Activated effector memory CD4-positive, alpha-beta T cell treated with anti-CD3 and anti-CD28 coated beads, Interleukin-2, amount 50 U/mL, for 16 hours (primary cell): ENCODE results near the gene HOXC4.
"Not testable (repeated sequence)": the region's sequence is repeated elsewhere in the genome, so short reads cannot be mapped to it uniquely, and the experiment has no call there.

Experiments
- DNase-seq: peaks from one replicate; pipeline ENCODE4 v3.0.0-alpha.2; 2020

The HOXC4 gene

DNA sequence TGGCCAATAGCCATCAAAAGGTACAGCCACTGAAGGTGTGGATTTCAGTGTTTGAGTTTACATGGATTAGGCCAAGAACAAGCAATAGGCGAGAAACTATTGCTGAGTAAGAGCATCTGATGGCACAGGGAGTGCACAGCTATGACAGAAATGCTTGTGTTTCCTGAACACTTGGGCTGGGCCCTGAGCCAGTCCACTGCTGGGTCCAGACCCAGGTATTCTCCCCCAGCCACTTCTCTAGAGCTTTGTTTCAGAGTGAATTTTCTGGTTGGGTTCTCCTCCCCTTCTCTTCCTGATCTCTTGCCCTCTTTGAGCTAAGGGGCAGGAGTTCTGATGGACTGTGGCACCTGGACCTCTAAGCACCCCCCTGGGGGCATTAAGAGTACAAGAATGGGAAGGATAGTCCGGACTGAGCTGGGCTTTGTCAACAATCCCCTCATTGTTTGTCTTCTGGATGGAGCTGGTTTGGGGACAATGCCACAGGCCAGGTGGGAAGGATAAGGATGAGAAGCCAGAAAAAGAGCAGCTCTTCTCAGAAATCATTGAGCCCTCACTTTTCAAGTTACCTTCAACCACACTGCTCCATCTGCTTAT lies 12.4 kb upstream of the HOXC4 start:
- DNase-seq, result no peak

GRCh38 chr12:54042033-54042432 lies 11.6 kb upstream of the HOXC4 start:
- not testable (repeated sequence) for DNase-seq

- no peak for DNase-seq
Observed at GRCh38 chr12:54042970-54043853, 10.4 kb upstream of the HOXC4 start.

DNA sequence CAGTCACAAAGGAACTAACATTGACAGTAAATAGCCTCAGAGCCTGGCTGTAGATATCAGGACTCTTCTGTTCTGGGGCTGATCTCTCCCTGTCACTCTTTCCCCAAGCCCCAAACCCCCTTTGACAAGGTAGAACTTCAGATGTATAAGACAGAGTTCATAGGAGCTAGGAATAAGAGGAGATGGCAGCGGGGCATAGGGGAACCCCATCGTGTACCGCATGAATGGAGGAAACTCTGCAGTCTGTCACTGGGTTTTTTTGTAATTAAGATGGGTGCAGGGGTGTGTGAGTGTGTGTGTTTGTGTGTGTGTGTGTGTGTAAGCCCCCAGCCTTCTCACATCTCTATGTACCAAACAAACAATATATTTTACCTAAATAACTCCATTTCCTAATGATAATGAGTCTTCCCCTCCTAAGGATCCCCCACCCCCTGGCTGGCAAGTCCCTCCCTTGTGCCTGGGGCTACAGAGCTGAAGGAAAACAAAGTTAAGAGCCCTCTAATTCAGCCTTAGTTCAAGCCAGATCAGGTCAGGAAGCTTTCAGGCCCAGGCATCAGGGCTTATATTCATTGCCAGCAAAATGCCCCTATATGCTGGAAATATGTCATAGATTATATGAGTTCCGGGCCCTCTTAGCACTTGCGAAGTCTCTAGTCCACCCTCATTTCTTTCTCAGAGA lies 9.1 kb upstream of the HOXC4 start:
- DNase-seq, result no peak

DNA sequence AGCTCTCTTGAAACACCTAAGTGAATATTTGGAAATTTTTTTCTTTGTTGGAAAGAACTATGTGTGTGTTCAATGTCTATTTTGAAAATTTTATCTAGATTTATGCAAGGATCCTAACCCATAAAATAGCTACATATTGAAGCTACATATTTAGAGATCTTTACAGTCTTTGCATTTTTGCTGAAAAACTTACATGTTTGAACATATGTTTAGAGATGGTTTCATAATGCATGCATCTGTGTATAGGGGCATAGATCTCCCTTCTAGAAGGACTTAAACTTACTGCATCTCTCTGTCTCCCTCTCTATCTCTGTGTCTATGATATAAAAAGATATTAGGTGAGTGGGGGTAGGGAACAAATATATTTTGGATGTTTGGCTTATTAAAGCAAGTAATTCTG lies 8.2 kb upstream of the HOXC4 start:
- no peak for DNase-seq

DNA sequence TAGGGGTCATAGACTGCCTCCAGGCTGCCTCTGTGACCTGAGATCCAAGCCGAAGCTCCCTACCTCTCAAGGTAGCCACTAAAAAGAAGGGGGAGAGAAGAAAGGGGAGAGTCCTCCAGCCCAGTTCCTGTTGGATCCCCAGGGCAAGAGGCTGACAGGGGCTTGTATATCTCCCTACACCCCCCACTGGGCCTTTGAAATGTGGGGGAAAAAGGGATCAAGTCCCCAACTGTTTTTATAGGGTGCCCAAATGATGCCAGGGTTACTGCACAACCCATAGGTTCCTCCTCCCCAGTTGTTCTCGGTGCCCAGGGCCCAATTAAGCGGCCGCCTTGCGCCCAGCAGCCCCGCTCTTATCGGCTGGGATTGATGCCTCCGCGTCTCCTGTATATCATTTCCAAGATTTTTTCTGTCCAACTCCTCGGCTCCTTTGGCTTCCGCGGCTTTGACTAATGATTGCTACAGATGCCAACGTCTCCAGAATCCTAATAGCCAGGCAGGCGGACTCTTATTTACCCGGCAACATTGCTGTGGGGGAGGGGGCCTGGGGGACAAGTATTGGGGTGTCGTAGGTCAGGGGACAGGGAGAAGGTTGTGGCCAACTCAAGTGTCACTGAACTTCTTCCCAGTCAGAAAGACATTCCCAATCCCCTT lies 7.6 kb upstream of the HOXC4 start:
- no peak for DNase-seq

GRCh38 chr12:54046809-54047159 lies 6.9 kb upstream of the HOXC4 start:
- DNase-seq, result no peak

DNA sequence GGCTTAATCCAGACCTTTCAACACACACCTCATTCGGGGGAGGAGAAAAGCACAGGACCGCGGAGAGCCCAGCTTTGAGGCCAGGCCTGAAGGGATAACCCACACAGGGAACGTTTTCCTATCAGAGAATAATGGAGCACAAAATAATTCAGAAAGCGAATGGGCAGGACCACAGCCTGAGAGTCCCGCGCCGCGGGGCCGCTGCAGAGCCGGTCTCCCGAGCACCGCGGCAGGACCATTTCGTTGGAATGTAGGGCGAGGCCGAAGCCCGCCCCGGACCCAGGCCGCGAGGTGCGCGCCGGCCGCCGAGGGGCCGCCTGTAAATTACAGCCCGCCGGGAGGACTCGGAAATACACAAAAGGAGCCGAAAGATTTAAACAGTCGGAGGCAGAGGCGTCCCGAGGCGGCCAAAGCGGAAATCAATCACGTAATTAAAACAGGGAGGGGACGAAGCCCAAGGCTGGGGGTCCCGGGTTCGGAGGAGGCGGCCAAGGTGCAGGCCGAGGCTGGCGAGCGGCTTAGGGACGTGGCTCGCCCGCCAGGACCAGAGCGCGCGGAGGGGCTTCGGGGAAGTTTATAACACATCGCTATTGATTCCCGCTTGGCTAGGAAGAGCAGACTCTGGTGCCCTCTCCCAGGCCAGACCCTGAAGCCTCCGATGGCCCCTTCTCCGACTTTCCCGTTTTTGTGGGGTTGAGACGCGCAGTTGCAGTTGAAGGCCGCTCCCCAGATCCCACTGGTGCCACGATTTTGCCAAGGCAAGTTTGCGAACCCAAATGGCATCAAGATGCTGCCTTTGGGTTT lies 6.3 kb upstream of the HOXC4 start:
- DNase-seq, result no peak

DNA sequence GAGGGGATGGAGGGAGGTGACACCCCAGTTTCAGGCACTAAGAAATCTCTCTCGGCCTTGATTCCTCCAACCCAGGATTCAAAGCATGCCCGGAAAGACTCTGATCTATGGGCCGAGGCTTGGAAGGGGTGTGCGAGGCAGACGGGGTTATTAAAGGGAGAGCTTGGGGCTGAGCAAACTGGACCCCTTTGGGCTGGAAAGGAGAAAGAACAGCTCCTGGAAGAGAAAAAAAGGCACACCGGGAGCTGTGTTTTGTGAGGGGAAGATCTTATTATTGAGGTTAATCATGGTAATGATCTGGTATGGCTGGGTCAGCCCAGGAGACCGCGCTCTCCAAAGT lies 5.7 kb upstream of the HOXC4 start:
- no peak for DNase-seq

- no peak for DNase-seq
Observed at GRCh38 chr12:54048406-54049093, 5.1 kb upstream of the HOXC4 start.

GRCh38 chr12:54049108-54049507 lies 4.5 kb upstream of the HOXC4 start:
- no peak for DNase-seq

- no peak for DNase-seq
Observed at GRCh38 chr12:54050482-54050810, 3.2 kb upstream of the HOXC4 start.

DNA sequence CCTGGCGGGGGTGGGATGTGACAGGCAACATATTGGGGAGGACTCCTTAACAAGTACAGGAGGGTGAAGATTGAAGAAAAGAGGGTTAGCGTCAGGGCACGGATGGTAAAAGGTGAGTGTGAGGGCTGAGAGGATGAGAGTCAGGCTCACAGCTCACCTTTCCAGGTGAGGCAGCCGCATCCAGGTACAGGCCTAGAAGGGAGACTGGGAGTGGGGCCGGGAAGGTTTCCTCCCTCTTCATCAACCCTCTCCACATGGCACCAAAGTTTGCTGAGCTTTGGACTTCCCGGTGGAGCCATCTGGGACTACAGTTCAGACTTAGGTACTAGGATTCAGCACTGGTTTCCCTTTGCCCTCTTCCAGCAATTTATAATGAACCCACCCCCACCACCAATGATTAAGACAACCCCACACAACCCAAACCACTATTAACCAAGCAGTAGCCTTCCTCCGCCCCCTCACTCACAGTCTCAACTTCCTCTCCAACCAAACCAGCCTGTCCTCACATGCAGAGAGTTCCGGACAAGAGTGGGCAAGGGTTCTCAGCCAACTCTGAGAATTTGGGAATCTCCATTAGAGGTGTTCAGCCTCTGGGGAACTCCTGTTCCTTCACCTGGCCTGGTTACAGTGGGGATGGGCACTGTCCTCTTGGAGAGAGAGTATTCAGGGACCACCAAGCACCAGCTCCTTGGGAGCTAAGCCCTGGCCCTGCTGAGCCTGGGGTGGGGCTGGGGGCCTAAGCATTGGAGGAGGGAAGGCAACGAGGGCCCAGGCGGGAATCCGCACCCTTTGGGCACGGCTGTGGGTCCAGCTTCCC lies 2.4 kb upstream of the HOXC4 start:
- no peak for DNase-seq

DNA sequence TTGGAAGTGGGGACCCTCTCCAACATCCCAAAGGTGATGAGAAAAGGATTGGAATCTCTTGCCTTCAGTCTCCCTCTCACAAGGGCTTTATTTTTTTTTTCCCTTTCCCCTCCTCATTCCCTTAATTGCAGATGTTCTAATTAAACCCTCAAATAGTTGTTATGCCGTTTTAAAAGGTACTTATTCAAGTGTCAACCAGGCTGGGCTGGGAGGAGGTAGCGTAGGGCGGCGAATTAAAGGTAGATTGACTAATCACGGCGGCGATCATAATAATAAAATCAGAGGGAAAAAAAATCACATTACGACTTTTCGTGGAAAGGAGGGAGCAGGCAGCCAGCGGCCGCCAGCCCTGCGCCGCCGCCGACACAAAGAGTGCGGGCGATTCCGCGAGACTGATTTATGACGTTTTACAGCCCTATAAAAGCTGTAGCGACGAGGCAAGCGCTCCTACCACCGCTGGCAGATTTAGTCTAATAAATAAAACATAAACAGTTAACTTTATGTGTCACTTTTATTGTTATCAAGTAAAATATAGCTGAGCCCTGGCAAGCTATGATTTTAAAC lies 1.7 kb upstream of the HOXC4 start:
- DNase-seq, result no peak

DNA sequence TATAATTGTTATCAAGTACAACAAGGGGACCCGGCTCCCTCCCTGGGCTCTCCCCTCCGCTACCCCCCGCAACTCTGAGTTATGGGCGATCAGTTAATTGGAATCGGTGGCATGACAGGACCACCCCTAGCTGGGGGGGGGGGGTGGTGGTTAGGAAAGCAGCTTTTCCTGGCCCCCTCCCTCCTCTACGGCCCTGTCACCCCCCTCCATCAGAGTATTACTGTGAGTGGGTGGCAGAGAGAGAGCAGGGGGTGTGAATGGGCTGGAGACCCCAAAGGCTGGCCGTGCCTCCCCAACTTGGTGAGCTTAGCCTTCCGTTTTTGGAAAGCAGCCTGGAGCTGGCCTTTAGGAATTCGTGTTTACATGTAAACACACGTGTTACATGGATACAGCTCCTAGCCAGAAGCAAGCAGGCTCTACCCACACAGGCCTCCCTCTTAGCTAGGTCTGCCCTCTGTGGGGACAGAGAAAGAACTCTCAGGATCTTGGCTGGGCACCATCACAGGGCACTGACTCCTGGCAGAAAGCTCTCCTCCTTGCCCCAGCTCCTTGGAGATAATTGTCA lies 1.1 kb upstream of the HOXC4 start:
- DNase-seq, result no peak

- no peak for DNase-seq
Observed at GRCh38 chr12:54053003-54053750, 458 bp upstream of the HOXC4 start.

GRCh38 chr12:54054742-54055194 lies 1.1 kb downstream of the HOXC4 start:
- no peak for DNase-seq

- no peak for DNase-seq
Observed at GRCh38 chr12:54055552-54055951, 1.9 kb downstream of the HOXC4 start.

DNA sequence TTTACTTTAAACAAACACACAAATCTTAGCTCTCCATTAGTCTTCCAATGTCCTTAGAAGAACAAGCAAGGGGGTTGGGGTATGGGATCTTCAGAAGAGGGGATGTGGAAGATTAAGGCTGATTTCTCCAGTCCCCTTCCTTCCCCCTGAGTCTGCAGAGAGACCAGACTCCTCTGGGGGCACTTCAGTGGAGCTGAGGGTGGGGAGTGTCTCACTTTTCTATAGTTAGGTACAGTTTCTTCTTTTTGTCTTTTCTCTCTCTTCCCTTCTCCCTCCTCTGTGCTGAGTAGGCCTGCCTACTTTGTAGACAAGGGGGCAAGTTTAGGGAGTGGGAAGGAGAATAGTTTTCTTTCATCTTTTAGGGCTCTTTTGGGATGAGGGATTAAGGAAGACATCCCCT lies 2.5 kb downstream of the HOXC4 start:
- no peak for DNase-seq
